Activated T-helper 1 cell treated with Interleukin-2 at 50 U/mL for 16 hours (primary cell): ENCODE data around the gene CHID1.

Source experiments
- DNase-seq: peaks from one replicate; pipeline ENCODE4 v3.0.0-alpha.2; 2020; ENCODE audit warnings: low read depth

CHID1 gene

GRCh38 chr11:823441-824291 is 86.9 kb downstream of the CHID1 start:
- no peak for DNase-seq

- no peak for DNase-seq
These were observed 88.9 kb downstream of the CHID1 start for GRCh38 chr11:821512-822371.

- no peak for DNase-seq
These were observed 89.7 kb downstream of the CHID1 start for GRCh38 chr11:820655-821511.

GRCh38 chr11:819943-820649 is 90.5 kb downstream of the CHID1 start:
- peak; percentile 92 for DNase-seq

GRCh38 chr11:819129-819931 is 91.3 kb downstream of the CHID1 start:
- DNase-seq = peak; percentile 84

- no peak for DNase-seq
These were observed 92.0 kb downstream of the CHID1 start, which contains the start of gene PNPLA2 for GRCh38 chr11:818396-819128. PNPLA2 (plus strand) TSS chr11:818914; CDS start chr11:819719, 805 bp downstream.
